Smooth muscle cell (in vitro differentiated cells): ENCODE results near the gene FBXO34. TPM values are rescaled to one million over a fixed set of nuclear protein-coding genes. Genes with fewer than 3 reads are reported as not detected.
A peak's percentile ranks its signal among the peaks of the same experiment; 100 is the strongest.

ENCODE experiments used
- DNase-seq: peaks from one replicate; lab custom pipeline; 2025; ENCODE audit not compliant: unreplicated experiment; lab: John Stamatoyannopoulos, UW
- H2AFZ ChIP-seq: fragments of 200-600 bp; sonication (generic); 2 replicates; pipeline ENCODE4 v1.6.0; 2016; ENCODE audit warnings: antibody characterized with exemption, low read depth, mild to moderate bottlenecking
- H3F3A ChIP-seq: fragments of 200-600 bp; sonication (generic); 2 replicates; pipeline ENCODE4 v1.6.0; 2017; ENCODE audit warnings: antibody characterized with exemption, low read depth
- H3K27ac ChIP-seq: fragments of 200-600 bp; sonication (generic); 2 replicates; pipeline ENCODE4 v1.5.1; 2016; ENCODE audit warnings: low read depth, mild to moderate bottlenecking
- H3K27me3 ChIP-seq: fragments of 200-600 bp; sonication (generic); 2 replicates; pipeline ENCODE4 v1.6.1; 2016; ENCODE audit warnings: low read depth, mild to moderate bottlenecking
- H3K36me3 ChIP-seq: fragments of 200-600 bp; sonication (generic); 2 replicates; pipeline ENCODE4 v1.5.1; 2016; ENCODE audit warnings: low read depth
- H3K4me1 ChIP-seq: fragments of 200-600 bp; sonication (generic); 2 replicates; pipeline ENCODE4 v1.5.1; 2016; ENCODE audit warnings: low read depth
- H3K4me2 ChIP-seq: fragments of 200-600 bp; sonication (generic); 2 replicates; pipeline ENCODE4 v1.6.0; 2016; ENCODE audit warnings: mild to moderate bottlenecking
- H3K4me3 ChIP-seq: fragments of 200-600 bp; sonication (generic); 2 replicates; pipeline ENCODE4 v1.5.1; 2016; ENCODE audit warnings: mild to moderate bottlenecking
- H3K79me2 ChIP-seq: fragments of 200-600 bp; sonication (generic); 2 replicates; pipeline ENCODE4 v1.6.0; 2016; ENCODE audit warnings: low read depth, mild to moderate bottlenecking
- H3K9ac ChIP-seq: fragments of 200-600 bp; sonication (generic); 2 replicates; pipeline ENCODE4 v1.6.0; 2016; ENCODE audit warnings: low read depth
- H3K9me3 ChIP-seq: fragments of 200-600 bp; sonication (generic); replicated peaks from 2 replicates; pipeline ENCODE4 v1.5.1; 2016; ENCODE audit warnings: low read depth
- H4K20me1 ChIP-seq: fragments of 200-600 bp; sonication (generic); 2 replicates; pipeline ENCODE4 v1.6.0; 2016; ENCODE audit warnings: low read depth
- WGBS: methylation state at CpG from one replicate; pipeline ENCODE4 v1.1.7; 2016; ENCODE audit warnings: low lambda C conversion rate; 5-methylcytosine and 5-hydroxymethylcytosine counted together
- polyA plus RNA-seq: library from polyadenylated mRNA; unstranded; fragments of >200 nt; fragmentation: Nextera tagmentation; extraction: Ambion mirVana; gene quantifications from 2 replicates; pipeline ENCODE4 v1.2.1, GENCODE V29; 2016
- total RNA-seq: library from RNA; depleted of rRNA; stranded (reverse); fragments of >200 nt; gene quantifications from 2 replicates; pipeline ENCODE4 v1.2.3, GENCODE V29; 2014
- TF ChIP-seq, protein P1 (sequence below): fragments of 200-600 bp; sonication (generic); IDR thresholded peaks from 2 replicates; pipeline ENCODE4 v1.5.1; 2017; ENCODE audit warnings: borderline replicate concordance, mild to moderate bottlenecking, antibody characterized with exemption; ENCODE audit not compliant: insufficient read depth, poor library complexity, severe bottlenecking

The FBXO34 gene
- total and polyA plus RNA-seq, 2 experiments from 2014 or later = 17.4 to 23.9 TPM

DNA sequence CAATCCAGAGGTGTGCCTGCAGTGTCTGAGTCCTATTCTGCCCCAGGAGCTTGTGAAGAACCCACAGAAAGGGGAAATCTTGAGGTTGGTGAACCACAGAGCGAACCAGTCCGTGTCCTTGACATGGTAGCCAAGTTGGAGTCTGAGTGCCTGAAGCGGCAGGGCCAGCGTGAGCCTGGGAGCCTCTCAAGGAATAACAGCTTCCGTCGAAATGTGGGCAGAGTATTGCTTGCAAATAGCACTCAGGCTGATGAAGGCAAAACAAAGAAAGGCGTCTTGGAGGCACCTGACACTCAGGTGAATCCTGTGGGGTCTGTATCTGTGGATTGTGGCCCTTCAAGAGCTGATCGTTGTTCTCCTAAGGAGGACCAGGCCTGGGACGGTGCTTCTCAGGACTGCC is 79.9 kb downstream of the FBXO34 start:
- Histone ChIP-seq H3K36me3 (no peaks in the 10 kb centered on the region), H3K4me2 (no peak overlapping the region), H3K27ac (no peak overlapping the region), H4K20me1 (peaks cover 80% of the 10 kb centered on the region), H3K4me3 (no peak overlapping the region), H3K27me3 (no peaks in the 10 kb centered on the region), H3F3A (no peaks in the 10 kb centered on the region), H3K9me3 (no peaks in the 10 kb centered on the region), H3K4me1 (peaks cover 3% of the 10 kb centered on the region), H3K79me2 (peaks cover 19% of the 10 kb centered on the region), H2AFZ (no peak overlapping the region), H3K9ac (no peak overlapping the region)
- TF ChIP-seq, protein P1, sequence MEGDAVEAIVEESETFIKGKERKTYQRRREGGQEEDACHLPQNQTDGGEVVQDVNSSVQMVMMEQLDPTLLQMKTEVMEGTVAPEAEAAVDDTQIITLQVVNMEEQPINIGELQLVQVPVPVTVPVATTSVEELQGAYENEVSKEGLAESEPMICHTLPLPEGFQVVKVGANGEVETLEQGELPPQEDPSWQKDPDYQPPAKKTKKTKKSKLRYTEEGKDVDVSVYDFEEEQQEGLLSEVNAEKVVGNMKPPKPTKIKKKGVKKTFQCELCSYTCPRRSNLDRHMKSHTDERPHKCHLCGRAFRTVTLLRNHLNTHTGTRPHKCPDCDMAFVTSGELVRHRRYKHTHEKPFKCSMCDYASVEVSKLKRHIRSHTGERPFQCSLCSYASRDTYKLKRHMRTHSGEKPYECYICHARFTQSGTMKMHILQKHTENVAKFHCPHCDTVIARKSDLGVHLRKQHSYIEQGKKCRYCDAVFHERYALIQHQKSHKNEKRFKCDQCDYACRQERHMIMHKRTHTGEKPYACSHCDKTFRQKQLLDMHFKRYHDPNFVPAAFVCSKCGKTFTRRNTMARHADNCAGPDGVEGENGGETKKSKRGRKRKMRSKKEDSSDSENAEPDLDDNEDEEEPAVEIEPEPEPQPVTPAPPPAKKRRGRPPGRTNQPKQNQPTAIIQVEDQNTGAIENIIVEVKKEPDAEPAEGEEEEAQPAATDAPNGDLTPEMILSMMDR = no peak
- DNase-seq = no peak
- 96% methylated on average over 9 of the region's 9 CpGs for WGBS

DNA sequence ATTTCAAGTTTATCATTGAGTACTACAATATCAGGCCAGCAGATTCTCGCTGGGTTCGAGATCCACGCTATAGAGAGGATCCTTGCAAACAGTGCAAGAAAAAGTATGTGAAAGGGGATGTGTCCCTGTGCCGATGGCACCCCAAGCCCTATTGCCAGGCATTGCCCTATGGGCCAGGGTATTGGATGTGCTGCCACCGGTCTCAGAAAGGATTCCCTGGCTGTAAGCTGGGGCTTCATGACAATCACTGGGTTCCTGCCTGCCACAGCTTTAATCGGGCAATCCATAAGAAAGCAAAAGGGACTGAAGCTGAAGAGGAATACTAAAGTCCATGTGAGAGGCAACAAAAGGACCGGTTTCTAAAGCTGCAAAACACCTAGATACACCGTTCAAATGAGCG is 81.0 kb downstream of the FBXO34 start:
- no peak overlapping the region for H3K4me2 ChIP-seq
- H3K27me3 ChIP-seq = no peaks in the 10 kb centered on the region
- H4K20me1 ChIP-seq = peaks cover 69% of the 10 kb centered on the region
- peaks cover 3% of the 10 kb centered on the region for H3K4me1 ChIP-seq
- 94% methylated on average over 9 of the region's 9 CpGs for WGBS
- no peak overlapping the region for H3K9ac ChIP-seq
- peaks cover 8% of the 10 kb centered on the region for H3K79me2 ChIP-seq
- DNase-seq = no peak
- no peaks in the 10 kb centered on the region for H3F3A ChIP-seq
- no peaks in the 10 kb centered on the region for H3K9me3 ChIP-seq
- TF ChIP-seq, protein P1 = no peak
- H2AFZ ChIP-seq = no peak overlapping the region
- no peak overlapping the region for H3K4me3 ChIP-seq
- H3K27ac ChIP-seq = no peak overlapping the region
- H3K36me3 ChIP-seq = no peaks in the 10 kb centered on the region

DNA sequence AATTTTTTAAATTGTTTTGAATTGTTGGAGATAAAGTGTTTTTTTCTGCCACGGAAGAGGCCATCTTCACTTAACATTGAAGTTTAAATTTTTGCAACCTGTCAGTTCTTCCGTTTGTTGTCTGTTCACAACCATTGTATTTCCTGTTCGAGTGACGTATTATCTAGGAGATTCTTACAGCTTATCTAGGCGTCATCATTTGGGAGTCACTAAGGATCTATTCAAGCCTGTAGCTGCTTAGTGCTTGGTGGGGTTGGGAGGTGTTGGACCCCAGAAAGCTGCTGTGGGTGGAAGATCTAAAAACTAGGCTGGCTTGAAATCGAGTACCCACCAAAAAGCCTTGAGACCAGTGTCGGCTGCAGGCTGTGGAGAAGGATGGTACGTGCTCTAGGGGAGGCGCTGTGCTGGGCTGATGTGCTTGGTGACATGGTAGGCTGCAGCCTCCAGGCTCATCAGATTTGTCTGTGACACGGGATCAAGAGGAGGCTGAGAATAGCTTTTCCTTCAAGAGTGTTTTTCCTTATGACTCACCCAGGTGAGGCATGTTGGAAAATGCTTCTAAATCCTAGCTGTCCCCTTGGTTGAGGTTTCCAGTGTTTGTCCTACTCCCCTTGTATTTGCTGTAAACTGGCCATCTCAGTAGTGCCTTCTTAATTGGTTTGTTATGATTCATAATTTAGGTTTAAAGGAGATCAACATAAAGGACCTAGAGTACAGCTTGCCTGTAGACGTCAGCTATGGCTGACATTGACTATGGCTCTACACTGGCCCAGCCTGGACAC is 82.7 kb downstream of the FBXO34 start:
- Histone ChIP-seq H2AFZ (no peak overlapping the region), H3F3A (no peaks in the 10 kb centered on the region), H4K20me1 (peaks cover 52% of the 10 kb centered on the region), H3K79me2 (no peaks in the 10 kb centered on the region), H3K27me3 (no peaks in the 10 kb centered on the region), H3K4me3 (no peak overlapping the region), H3K4me2 (no peak overlapping the region), H3K36me3 (no peaks in the 10 kb centered on the region), H3K9ac (no peak overlapping the region), H3K4me1 (peaks cover 3% of the 10 kb centered on the region), H3K27ac (no peak overlapping the region), H3K9me3 (no peaks in the 10 kb centered on the region)
- no peak for DNase-seq
- WGBS = 92% methylated on average over 11 of the region's 11 CpGs
- TF ChIP-seq, protein P1 = no peak

DNA sequence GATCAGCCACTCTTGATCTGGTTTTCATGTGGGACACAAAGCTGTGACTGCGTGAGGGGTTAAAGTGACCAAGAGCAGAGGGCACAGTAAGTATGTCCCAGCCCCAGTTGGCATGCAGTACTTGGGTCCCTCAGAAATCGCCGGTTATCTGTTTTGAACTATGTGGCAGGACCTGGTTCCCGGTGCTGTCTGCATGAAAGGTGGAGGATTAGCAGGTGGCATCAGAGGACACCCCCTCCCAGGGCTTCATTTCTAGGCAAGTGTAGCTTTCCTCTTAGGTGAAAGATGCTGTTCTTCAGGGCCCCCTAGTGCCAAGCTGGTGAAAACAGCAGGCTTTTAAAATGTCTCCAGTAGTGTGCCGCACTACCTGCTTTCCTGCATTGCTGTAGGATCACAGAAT is 83.3 kb downstream of the FBXO34 start:
- Histone ChIP-seq H3K36me3 (no peaks in the 10 kb centered on the region), H3K9ac (no peak overlapping the region), H3K4me2 (no peak overlapping the region), H3K79me2 (no peaks in the 10 kb centered on the region), H2AFZ (no peak overlapping the region), H3K27ac (no peak overlapping the region), H4K20me1 (peaks cover 46% of the 10 kb centered on the region), H3K9me3 (no peaks in the 10 kb centered on the region), H3K27me3 (no peaks in the 10 kb centered on the region), H3F3A (no peaks in the 10 kb centered on the region), H3K4me3 (no peak overlapping the region), H3K4me1 (peaks cover 3% of the 10 kb centered on the region)
- 57% methylated on average over 5 of the region's 5 CpGs for WGBS
- TF ChIP-seq, protein P1 = peak; percentile 47
- DNase-seq = no peak
